GM12872 (cell line): ENCODE results near the gene ALG9.

ENCODE experiments used
- TF ChIP-seq, protein P1 (sequence below): IDR thresholded peaks from 3 replicates; pipeline ENCODE4 v1.5.1; 2011; ENCODE audit warnings: low read depth, mild to moderate bottlenecking, low read length, moderate library complexity; ENCODE audit not compliant: insufficient read depth

The ALG9 gene

DNA sequence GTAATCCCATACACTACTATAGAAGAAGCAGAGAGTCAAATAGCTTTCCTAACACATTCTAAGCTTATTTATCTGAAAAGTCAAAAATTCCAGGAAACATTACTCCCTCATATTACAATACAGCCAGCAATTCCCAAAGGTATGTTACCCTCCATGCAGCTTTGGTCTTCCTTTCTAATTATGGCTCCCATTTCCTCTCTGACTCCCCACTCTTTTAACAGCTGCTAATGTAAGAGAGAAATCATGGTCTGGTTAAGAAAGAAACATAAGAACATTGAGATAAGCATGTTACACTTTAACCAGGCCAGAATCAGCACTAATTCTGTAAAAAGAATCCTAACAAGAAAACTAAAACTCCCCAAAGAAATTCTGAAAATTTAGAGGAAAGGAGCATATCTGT is 112.0 kb downstream of the ALG9 start:
- TF ChIP-seq, protein P1, sequence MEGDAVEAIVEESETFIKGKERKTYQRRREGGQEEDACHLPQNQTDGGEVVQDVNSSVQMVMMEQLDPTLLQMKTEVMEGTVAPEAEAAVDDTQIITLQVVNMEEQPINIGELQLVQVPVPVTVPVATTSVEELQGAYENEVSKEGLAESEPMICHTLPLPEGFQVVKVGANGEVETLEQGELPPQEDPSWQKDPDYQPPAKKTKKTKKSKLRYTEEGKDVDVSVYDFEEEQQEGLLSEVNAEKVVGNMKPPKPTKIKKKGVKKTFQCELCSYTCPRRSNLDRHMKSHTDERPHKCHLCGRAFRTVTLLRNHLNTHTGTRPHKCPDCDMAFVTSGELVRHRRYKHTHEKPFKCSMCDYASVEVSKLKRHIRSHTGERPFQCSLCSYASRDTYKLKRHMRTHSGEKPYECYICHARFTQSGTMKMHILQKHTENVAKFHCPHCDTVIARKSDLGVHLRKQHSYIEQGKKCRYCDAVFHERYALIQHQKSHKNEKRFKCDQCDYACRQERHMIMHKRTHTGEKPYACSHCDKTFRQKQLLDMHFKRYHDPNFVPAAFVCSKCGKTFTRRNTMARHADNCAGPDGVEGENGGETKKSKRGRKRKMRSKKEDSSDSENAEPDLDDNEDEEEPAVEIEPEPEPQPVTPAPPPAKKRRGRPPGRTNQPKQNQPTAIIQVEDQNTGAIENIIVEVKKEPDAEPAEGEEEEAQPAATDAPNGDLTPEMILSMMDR = no peak

DNA sequence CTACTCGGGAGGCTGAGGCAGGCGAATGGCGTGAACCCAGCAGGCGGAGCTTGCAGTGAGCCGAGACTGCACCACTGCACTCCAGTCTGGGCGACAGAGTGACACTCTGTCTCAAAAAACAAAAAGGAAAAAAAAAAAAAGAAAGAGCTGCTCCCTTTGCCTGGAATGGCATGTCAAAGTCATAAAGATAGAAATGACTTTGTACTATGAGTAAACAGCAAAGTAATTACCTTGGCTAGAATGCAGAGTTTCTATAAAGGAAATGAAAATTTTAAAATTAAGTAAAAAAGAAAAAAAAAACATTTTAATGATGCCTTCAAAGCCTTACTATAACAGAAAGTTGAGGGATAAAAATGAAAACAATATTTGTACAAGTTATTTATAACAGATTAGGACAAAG is 115.3 kb downstream of the ALG9 start:
- TF ChIP-seq, protein P1 = no peak

DNA sequence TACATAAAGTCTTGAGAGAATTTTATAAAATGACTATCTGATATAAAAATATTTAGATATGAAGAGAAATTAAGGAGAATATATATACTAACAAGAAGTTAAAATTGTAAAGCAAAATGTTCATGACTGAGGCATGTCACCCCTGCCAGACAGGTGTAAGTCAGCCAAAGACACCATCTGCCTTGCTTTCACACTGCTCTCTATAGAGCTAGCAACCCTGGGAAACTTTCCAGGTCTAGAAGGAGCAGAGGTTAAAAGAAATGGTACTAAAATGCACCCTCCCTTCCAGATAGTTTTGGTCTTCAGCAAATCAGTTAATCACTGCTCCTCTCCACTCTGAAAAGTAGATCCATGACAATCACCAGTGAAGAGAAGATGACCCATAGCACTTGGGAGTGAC is 121.7 kb downstream of the ALG9 start:
- TF ChIP-seq, protein P1 = no peak

DNA sequence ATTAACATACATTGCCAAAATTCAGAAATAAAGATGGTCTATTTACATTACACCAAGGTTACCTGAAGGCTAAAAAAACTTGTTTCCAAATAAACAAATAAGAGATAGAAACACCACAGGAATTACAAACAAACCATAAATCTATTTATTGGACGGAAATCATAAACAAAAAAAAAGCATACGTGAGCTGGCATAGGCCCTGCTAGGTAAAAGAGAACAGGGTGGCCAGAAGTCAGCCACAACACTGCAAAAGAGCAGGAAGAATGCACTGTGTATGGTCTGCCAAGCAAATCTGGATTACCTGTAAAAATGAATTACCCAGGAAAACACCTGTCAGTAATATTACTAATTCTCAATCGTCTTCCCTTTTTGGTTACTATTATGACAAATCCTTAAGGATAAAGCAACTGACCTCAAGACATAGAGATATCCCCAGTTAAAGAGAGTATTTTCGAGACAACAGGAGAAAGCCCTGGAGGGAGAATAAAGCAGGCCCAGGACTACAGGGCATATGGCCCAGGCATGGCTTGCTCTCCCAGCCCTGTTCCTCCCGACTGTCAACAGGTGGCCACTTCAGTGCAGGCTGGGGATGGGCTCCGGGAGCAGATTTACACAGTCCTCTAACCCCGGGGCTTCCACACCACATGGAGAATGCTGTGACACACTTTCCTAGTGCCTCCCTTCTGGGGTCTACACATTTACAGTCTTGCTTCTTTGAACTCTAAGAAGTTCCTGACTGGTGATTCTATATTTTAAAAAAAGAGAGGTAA is 123.2 kb downstream of the ALG9 start:
- TF ChIP-seq, protein P1 = no peak

DNA sequence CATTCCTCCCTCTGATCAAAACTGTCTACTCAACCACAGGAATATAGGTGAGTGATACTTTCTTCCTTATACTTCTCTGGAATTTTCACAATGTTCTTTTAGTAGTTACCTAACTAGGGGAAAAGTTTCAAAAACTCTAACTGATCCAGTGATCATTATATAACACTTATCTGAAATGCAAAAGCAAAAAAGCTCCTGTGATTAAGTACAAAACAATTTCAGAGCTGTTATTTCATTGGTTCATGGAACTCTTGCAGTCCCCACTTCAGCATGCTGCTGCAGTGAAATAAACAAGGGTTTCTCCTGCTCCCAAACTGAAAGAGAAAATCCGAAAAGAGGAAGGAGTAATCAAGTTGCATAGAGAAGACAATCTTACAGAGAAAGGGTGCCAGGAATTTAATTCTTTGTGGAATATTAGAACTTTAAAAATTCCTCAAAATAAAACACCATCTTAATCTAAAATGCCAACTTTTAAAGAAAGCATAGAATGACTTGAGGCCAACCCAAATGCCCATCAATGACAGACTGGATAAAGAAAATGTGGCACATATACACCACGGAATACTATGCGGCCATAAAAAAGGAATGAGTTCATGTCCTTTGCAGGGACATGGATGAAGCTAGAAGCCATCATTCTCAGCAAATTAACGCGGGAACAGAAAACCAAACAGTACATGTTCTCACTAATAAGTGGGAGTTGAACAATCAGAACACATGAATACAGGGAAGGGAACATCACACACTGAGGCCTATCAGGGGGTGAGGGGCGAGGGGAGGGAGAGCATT is 125.5 kb downstream of the ALG9 start:
- TF ChIP-seq, protein P1 = no peak

DNA sequence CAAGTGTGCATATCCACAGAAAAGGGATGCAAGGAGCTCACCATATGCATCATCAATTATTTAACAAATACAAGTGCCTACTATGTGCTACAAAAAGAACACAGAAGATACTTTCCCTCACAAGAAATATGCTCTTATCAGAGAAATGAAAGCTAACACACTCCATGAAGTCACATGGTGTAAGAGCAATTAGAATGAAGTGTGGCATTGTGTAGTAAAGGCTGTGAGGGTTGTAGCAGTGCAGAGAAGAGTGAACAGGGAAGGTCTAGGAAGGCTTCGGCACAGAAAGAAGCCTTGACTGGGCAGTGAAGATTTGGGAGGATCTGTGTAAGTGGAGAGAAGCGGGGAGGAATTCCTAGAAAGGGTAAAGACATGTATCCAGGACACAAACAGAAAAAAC is 127.7 kb downstream of the ALG9 start:
- TF ChIP-seq, protein P1 = no peak

DNA sequence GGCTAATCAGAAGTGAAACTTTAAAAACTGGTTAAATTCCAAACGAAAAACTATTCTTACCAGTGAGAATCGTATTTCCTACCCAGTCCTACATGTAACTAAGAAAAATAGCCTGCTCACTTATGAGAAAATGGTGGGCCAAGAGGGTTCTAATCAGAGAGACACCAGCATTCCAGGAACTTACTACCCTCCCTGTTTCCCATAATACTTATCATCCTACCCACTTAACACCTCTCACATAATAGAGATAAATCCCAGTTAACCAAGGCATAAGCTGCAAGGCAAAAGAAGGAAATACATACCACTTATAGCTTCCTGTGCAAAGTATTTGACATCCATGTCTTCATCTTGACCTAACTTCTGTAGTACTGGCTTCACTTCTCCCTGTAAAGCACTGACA is 129.6 kb downstream of the ALG9 start:
- TF ChIP-seq, protein P1 = no peak
